B cell (primary cell): ENCODE results near the gene CARNS1. TPM values are rescaled to one million over a fixed set of nuclear protein-coding genes. Genes with fewer than 3 reads are reported as not detected.
A peak's percentile ranks its signal among the peaks of the same experiment; 100 is the strongest.

Source experiments
- ATAC-seq: fragments of 200-7000 bp; cut with Tn5 transposase; one replicate; pipeline ENCODE4 v1.10.0; 2021; ENCODE audit warnings: low read depth, mild to moderate bottlenecking, moderate number of reproducible peaks, moderate library complexity
- CTCF ChIA-PET: fragments of 350-600 bp; sonication (Branson Sonifier 250); formaldehyde crosslinking; loops from one replicate; lab custom pipeline; 2021; ENCODE audit warnings: antibody characterized with exemption, inconsistent platforms; lab: Charles Lee
- POLR2A ChIA-PET: fragments of 350-600 bp; sonication (Branson Sonifier 250); formaldehyde crosslinking; loops from one replicate; lab custom pipeline; 2021; ENCODE audit warnings: antibody characterized with exemption; lab: Charles Lee
- DNase-seq: peaks from one replicate; pipeline ENCODE4 v3.0.0; 2013
- H2AFZ ChIP-seq: 2 replicates; pipeline ENCODE4 v1.6.1; 2012; ENCODE audit warnings: mild to moderate bottlenecking, low read depth, low read length; ENCODE audit not compliant: insufficient read depth, poor library complexity, severe bottlenecking
- H3K27ac ChIP-seq, 2 donors: 1 replicate in 1 of 2; 2 replicates in 1 of 2; pipeline ENCODE4 v1.5.1; 2012 to 2013; ENCODE audit warnings: low read length in 2 of 2, mild to moderate bottlenecking in 2 of 2, moderate library complexity in 1 of 2
- H3K27me3 ChIP-seq, 4 experiments: fragments of 200-600 bp in 1 of 4; sonication (generic) in 1 of 4; replicated peaks in 1 of 4; 1 replicate in 2 of 4; 2 replicates in 2 of 4; pipeline versions ENCODE4 v1.6.1 to v1.7.0; 2013 to 2016; ENCODE audit warnings: low read length in 3 of 4, mild to moderate bottlenecking in 2 of 4, mixed read lengths in 1 of 4, moderate library complexity in 1 of 4; ENCODE audit not compliant: insufficient read depth in 4 of 4, control insufficient read depth in 3 of 4; ENCODE audit errors: control extremely low read depth in 1 of 4
- H3K36me3 ChIP-seq, 2 experiments: replicated peaks in 1 of 2; 1 replicate in 1 of 2; 2 replicates in 1 of 2; pipeline versions ENCODE4 v1.6.1 to v1.7.1; 2013; ENCODE audit warnings: low read length in 1 of 2; ENCODE audit not compliant: insufficient read depth in 2 of 2, control insufficient read depth in 1 of 2; ENCODE audit errors: control extremely low read depth in 1 of 2, extremely low read depth in 1 of 2
- H3K4me1 ChIP-seq, 2 donors: fragments of 200-600 bp in 1 of 2; sonication (generic) in 1 of 2; 1 replicate in 1 of 2; 2 replicates in 1 of 2; pipeline versions ENCODE4 v1.5.1 to v1.6.1; 2013 to 2017; ENCODE audit warnings: low read length in 2 of 2; ENCODE audit not compliant: control insufficient read depth in 2 of 2, insufficient read depth in 2 of 2
- H3K4me2 ChIP-seq: replicated peaks from 2 replicates; pipeline ENCODE3; 2012; ENCODE audit warnings: mild to moderate bottlenecking, low read depth, low read length; ENCODE audit not compliant: poor library complexity, severe bottlenecking
- H3K4me3 ChIP-seq, 5 experiments: fragments of 200-600 bp in 1 of 5; sonication (generic) in 1 of 5; 1 replicate in 3 of 5; 2 replicates in 2 of 5; pipeline versions ENCODE4 v1.5.1 to v1.7.0; 2011 to 2016; ENCODE audit warnings: low read length in 4 of 5, mild to moderate bottlenecking in 4 of 5, low read depth in 2 of 5, control low read depth in 1 of 5, moderate library complexity in 1 of 5; ENCODE audit not compliant: insufficient read depth in 1 of 5; ENCODE audit errors: control extremely low read depth in 1 of 5, extremely low read depth in 1 of 5
- H3K79me2 ChIP-seq: fragments of 200-600 bp; sonication (generic); one replicate; pipeline ENCODE4 v1.6.0; 2016; ENCODE audit warnings: low read length; ENCODE audit not compliant: control insufficient read depth, insufficient read depth
- H3K9ac ChIP-seq: fragments of 200-600 bp; sonication (generic); 2 replicates; pipeline ENCODE4 v1.6.1; 2017; ENCODE audit warnings: mild to moderate bottlenecking, low read length, moderate library complexity
- H3K9me3 ChIP-seq, 3 donors: one replicate each; pipeline versions ENCODE4 v1.6.1 to v1.7.1; 2013; ENCODE audit warnings: low read length in 2 of 3; ENCODE audit not compliant: control insufficient read depth in 2 of 3, insufficient read depth in 1 of 3; ENCODE audit errors: control extremely low read depth in 1 of 3
- H4K20me1 ChIP-seq: 2 replicates; pipeline ENCODE4 v1.6.0; 2012; ENCODE audit warnings: mild to moderate bottlenecking, low read length; ENCODE audit not compliant: insufficient read depth, control insufficient read depth, poor library complexity, severe bottlenecking
- H3K27ac Mint-ChIP-seq: one replicate; pipeline ENCODE4 v1.8.0; 2021; ENCODE audit warnings: mixed read lengths
- H3K27me3 Mint-ChIP-seq: one replicate; pipeline ENCODE4 v1.8.0; 2021; ENCODE audit warnings: mixed read lengths
- H3K4me1 Mint-ChIP-seq: one replicate; pipeline ENCODE4 v1.8.0; 2021; ENCODE audit warnings: mixed read lengths
- H3K4me3 Mint-ChIP-seq: one replicate; pipeline ENCODE4 v1.8.0; 2021; ENCODE audit warnings: mixed read lengths
- H3K9me3 Mint-ChIP-seq: one replicate; pipeline ENCODE4 v1.8.0; 2022; ENCODE audit warnings: mixed read lengths; ENCODE audit not compliant: insufficient read depth
- CTCF ChIP-seq: fragments of 200-600 bp; IDR thresholded peaks from one replicate; pipeline ENCODE4 v1.8.0; 2022; ENCODE audit warnings: antibody characterized with exemption, mild to moderate bottlenecking
- EZH2 ChIP-seq: IDR thresholded peaks from 2 replicates; pipeline ENCODE4 v1.6.1; 2012; ENCODE audit warnings: borderline replicate concordance, low read depth, mild to moderate bottlenecking, moderate library complexity, low read length; ENCODE audit not compliant: insufficient read depth, poor library complexity, severe bottlenecking
- WGBS: methylation state at CpG from one replicate; pipeline ENCODE4 v1.1.5; 2013; ENCODE audit warnings: missing lambda C conversion rate; ENCODE audit not compliant: insufficient coverage; 5-methylcytosine and 5-hydroxymethylcytosine counted together
- intact Hi-C: fragments of 100-400 bp; cut with micrococcal nuclease; formaldehyde crosslinking; loops from one replicate; pipeline ENCODE4 v1.10.0; 2022
- polyA plus RNA-seq: library from polyadenylated mRNA; depleted of rRNA; stranded (reverse); fragments of >200 nt; gene quantifications from 2 replicates; pipeline ENCODE4 v1.2.3, GENCODE V29; 2012
- total RNA-seq, 2 donors: library from RNA; stranded (reverse); fragments of 120-200 nt in 1 of 2; gene quantifications; 1 replicate in 1 of 2; 2 replicates in 1 of 2; pipeline versions ENCODE4 v1.2.3 to v1.2.4, GENCODE V29; 2013 to 2022

Gene CARNS1
- total and polyA plus RNA-seq, 2 donors (not counting 1 experiment from before 2014, with no cell fraction given): 24.1 to 41.1 TPM

GRCh38 chr11:67400942-67401494 is 14.5 kb upstream of the CARNS1 start:
- Histone ChIP-seq H3K4me1 (peaks cover 50 to 74% of the 10 kb centered on the region in 2 donors), H3K27me3 (no peaks in the 10 kb centered on the region), H3K9me3 (peaks cover 0 to 2% (median 0%) of the 10 kb centered on the region in 3 donors), H3K27ac (peak overlapping the region; percentile 52 to 75), H3K4me3 (peak overlapping the region; percentile 65 to 92 (median 85)), H3K9ac (peak overlapping the region; percentile 89), H2AFZ (peak overlapping the region; percentile 73), H4K20me1 (peaks cover 75% of the 10 kb centered on the region), H3K4me2 (peak overlapping the region; percentile 97), H3K36me3 (peaks cover 2 to 59% of the 10 kb centered on the region in 2 experiments), H3K79me2 (peaks cover 80% of the 10 kb centered on the region)
- Mint-ChIP-seq H3K4me1 (peaks cover 64% of the 10 kb centered on the region), H3K9me3 (no peaks in the 10 kb centered on the region), H3K4me3 (peak overlapping the region; percentile 87), H3K27ac (peak overlapping the region; percentile 81), H3K27me3 (no peaks in the 10 kb centered on the region)
- ATAC-seq: peak; percentile 8
- TF ChIP-seq CTCF: no peak
- no peak for TF ChIP-seq EZH2
- ChIA-PET CTCF (interaction anchor here (0.6 to 5.7 kb wide), 34 partner anchors 9 to 228 kb away, joined by 3 to 121 read pairs (median 6); partner anchors contain the start of genes AIP, CDK2AP2, NUDT8 and PITPNM1), POLR2A (interaction anchor here (0.8 to 6.8 kb wide), 28 partner anchors 10 to 229 kb away, joined by 3 to 195 read pairs (median 6); partner anchors contain the start of genes AIP, CARNS1, CDK2AP2 and CLCF1)
- WGBS: 5% methylated on average over 27 of the region's 27 CpGs
- intact Hi-C loops: loop anchor here (1.0 to 10.0 kb wide), 5 partner anchors 10 to 205 kb away; partner anchors contain the start of genes GSTP1, NDUFV1, RAD9A and TMEM134
- no peak for DNase-seq
